Amniotic stem cell (primary cell): ENCODE measurements around the gene SHISA7.
A peak's percentile ranks its signal among the peaks of the same experiment; 100 is the strongest.

Experiments
- DNase-seq: peaks from one replicate; lab custom pipeline; 2025; lab: John Stamatoyannopoulos, UW

The SHISA7 gene

DNA sequence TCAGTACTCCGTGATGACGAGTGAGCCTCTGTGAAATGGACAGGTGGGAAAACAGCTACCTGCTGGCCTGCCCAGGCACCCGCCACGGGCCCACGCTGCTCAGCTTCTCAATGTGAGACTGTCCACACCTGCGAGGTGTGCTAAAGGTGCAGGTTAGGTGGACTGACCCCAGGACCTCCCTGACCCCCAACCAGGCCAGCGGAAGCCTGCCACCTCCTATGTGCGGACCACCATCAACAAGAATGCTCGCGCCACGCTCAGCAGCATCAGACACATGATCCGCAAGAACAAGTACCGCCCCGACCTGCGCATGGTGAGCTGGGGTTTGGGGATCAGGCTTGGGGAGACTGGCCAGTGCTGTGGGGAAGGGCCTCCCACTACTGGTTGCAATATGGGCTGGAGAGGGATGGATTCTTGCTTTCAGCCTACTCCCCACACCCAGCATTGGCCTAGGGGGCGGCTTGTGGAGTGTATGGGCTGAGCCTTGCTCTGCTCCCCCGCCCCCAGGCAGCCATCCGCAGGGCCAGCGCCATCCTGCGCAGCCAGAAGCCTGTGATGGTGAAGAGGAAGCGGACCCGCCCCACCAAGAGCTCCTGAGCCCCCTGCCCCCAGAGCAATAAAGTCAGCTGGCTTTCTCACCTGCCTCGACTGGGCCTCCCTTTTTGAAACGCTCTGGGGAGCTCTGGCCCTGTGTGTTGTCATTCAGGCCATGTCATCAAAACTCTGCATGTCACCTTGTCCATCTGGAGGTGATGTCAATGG lies 55.2 kb downstream of the SHISA7 start:
- no peak for DNase-seq

DNA sequence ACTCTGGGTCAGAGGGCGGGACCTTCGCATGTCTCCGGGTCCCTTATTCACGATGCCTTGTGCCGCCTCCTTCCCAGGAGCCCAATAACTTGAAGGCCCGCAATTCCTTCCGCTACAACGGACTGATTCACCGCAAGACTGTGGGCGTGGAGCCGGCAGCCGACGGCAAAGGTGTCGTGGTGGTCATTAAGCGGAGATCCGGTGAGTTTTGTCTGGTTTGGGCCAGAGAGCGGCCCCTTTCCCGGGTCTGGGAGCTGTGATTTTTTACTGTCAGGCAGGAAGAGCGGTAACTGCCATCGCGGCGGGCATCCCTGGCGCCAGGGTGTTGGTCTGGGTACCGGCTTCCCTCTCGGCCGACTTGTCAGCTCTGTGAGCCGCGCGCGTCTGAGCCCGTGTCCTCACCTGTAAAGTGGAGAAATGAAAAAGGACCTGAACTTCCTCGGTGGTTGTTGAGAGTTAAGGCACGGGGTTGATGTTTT lies 56.6 kb downstream of the SHISA7 start:
- no peak for DNase-seq

GRCh38 chr19:55385724-55386492 lies 57.2 kb downstream of the SHISA7 start, which contains the start of gene RPL28:
Gene RPL28, plus strand, starts transcription at chr19:55385932. Its CDS starts 426 bp downstream, at chr19:55386358.
- peak; percentile 96 for DNase-seq

GRCh38 chr19:55384920-55385723 lies 58.0 kb downstream of the SHISA7 start:
- DNase-seq, result peak; percentile 83

DNA sequence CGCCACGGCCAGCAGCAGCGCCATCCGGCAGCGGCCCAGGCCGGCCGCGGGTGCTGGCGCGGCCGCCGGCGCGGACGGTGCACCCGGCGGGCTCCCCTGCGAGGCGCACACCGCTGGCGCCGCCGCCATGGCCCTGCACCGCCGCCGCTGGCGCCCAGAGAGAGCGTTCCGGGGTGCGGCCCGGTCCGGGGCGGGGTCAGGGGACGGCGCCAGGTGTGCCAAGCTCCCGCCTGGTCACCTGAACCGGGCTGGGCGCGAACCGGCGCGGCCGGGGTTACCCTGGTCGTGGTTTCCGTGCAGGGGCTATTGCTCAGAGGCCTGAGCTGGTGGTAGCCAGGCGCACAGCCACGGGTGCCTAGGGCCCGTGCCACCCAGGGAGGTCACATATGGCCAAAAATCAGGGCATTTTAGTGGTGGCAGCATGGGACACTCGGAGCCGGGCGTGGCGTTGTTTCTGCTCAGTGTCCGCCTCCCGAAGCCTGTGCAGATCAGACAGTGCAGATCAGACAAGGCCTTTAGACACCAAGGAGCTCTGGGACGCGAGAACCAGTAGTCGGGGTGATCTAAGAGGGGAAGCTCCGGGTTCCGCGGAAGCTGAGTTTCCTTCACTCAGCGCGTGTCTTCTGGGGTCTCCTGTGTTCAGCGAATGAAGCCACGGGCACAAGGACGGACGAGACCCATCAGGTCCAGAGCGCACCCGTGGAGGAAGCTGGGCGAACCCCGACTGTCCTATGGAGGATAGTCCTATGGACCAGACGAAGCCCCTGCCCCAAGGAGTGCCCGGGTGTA lies 58.8 kb downstream of the SHISA7 start, which contains the start of gene TMEM238:
TSS of gene TMEM238 (minus strand) at position 162 of the 789 bp plus-strand sequence. CDS start at position 129, 33 bp downstream.
- no peak for DNase-seq

GRCh38 chr19:55383279-55384130 lies 59.6 kb downstream of the SHISA7 start:
- peak; percentile 61 for DNase-seq

GRCh38 chr19:55382522-55383054 lies 60.5 kb downstream of the SHISA7 start:
- no peak for DNase-seq

DNA sequence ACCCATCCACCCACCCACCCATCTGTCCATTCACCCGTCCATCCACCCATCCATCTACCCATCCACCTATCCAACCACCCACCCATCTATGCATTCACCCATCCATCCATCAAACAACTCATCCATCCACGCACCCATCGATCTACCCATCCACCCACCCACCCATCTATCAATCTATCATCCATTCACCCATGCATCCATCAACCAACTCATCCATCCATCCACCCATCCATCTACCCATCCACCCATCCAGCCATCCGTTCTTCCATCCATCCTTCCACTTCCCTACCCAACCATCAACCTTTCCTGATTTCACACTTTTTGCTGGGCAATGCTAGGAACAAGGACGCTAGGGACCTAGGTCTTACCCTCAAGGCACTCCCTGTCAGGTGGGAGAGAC lies 61.1 kb downstream of the SHISA7 start:
- DNase-seq, result no peak

DNA sequence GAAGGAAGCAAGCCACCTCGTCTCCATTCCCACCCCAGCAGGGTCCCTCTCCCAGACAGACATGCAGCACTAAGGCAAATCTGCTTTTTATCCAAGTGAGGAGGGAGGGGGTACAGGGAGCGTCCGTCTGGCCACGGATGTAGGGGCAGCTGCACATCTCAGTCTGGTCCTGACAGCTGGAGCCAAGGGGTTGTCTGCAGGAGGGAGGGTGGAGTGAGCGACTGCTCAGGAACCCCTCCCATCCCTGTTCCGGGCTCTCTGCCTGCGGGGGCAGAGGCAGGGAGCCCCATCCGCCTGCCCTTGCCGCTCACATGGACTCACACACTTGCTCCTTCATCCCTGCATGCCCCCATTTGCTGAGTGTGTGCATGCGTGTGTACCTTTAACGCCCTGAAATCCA lies 63.9 kb downstream of the SHISA7 start:
- no peak for DNase-seq
